Measurements from ENCODE around the gene P2RX6.
"Not testable (repeated sequence)": the region's sequence is repeated elsewhere in the genome, so short reads cannot be mapped to it uniquely, and the experiment has no call there.

Gene P2RX6

DNA sequence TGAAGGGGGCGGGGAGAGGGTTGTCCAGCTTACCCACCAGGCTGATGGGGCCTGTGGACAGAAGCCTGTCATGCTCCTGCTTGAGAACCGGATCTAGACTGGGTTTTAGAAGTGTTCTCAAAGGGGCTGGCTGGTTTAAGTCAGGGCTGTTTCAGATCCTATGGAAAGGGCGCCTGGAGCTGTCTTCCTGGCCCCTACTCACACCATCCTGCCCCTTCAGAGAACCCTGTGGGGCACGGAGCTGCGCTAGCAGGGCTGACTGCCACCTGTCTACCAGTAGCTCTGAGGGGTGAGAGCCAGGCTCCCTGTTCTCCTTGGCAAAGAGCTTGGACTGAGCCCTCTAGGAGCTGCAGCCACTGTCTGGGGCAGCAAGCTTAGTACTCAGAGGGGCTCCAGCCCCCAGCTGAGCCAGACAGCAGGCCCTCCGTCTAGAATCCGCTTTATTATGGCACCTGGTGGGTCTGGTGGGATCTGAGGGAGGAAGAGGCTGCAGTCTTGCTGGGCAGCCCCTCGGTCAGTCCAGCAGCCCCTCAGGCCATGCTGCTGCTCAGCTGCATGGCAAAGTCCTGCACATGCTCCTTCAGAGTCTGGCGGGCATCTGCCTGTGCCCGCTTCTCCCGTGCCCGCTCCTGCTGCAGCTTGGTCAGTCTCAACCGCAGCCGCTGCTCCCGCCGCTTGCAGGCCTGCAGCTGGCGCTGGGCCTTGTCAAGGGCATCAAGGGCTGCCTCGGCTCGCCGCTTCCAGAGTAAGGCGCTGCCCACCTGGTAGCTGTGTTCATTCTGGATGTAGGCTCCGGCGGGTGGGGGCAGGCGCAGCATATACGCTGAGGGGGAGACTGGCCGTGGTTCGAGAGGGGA lies 15.4 kb upstream of the P2RX6 start:
- TF ChIP-seq, protein P1, sequence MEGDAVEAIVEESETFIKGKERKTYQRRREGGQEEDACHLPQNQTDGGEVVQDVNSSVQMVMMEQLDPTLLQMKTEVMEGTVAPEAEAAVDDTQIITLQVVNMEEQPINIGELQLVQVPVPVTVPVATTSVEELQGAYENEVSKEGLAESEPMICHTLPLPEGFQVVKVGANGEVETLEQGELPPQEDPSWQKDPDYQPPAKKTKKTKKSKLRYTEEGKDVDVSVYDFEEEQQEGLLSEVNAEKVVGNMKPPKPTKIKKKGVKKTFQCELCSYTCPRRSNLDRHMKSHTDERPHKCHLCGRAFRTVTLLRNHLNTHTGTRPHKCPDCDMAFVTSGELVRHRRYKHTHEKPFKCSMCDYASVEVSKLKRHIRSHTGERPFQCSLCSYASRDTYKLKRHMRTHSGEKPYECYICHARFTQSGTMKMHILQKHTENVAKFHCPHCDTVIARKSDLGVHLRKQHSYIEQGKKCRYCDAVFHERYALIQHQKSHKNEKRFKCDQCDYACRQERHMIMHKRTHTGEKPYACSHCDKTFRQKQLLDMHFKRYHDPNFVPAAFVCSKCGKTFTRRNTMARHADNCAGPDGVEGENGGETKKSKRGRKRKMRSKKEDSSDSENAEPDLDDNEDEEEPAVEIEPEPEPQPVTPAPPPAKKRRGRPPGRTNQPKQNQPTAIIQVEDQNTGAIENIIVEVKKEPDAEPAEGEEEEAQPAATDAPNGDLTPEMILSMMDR (conservative IDR thresholded peaks at IDR 0.05; ENCODE audit: control insufficient read depth, insufficient read depth, low read depth, low read length): no peak
- no peak overlapping the region for H3K4me3 ChIP-seq (ENCODE audit: control insufficient read depth, low read depth, low read length)
- no peak for DNase-seq (ENCODE audit: low read depth)

DNA sequence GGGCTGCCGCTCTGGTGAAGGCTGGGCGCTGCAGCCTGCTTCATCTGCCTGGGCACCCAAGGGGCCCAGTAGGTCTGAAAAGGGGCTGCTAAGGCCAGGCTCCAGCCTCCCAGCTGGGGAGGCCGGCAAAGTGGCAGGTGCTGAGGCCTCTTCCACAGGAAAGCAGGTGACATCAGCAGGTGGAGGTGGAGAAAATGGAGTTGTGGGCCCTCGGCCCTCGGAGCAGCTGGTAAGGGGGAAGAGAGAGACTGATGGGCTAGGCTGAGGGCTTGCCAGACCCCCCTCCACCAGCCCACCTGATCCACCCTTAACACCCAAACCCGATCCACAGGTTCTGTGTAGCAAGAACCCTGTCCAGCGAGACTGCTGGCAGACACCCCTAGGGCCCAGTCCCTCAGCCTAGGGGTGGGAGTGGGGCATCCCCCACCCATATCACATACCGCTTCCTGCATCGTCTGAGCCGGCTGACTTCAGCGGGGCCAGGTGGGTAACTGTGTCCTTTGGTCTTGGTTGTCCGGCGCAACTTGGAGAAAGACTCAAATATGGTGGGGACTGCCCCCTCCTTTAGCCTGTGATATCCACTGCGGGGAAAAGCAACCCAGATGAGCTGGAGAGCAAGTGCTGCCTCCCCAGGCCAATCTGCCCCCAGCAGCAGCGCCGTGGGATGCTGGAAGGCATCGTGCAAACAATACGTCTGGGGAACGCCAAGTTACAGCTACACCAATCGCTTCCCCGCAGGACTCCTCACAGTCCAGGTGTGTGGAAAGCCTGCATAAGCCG lies 14.6 kb upstream of the P2RX6 start:
- TF ChIP-seq, protein P1 (conservative IDR thresholded peaks at IDR 0.05; ENCODE audit: control insufficient read depth, insufficient read depth, low read depth, low read length): no peak
- H3K4me3 ChIP-seq (ENCODE audit: control insufficient read depth, low read depth, low read length): peak overlapping the region; percentile 85
- DNase-seq (ENCODE audit: low read depth): no peak

DNA sequence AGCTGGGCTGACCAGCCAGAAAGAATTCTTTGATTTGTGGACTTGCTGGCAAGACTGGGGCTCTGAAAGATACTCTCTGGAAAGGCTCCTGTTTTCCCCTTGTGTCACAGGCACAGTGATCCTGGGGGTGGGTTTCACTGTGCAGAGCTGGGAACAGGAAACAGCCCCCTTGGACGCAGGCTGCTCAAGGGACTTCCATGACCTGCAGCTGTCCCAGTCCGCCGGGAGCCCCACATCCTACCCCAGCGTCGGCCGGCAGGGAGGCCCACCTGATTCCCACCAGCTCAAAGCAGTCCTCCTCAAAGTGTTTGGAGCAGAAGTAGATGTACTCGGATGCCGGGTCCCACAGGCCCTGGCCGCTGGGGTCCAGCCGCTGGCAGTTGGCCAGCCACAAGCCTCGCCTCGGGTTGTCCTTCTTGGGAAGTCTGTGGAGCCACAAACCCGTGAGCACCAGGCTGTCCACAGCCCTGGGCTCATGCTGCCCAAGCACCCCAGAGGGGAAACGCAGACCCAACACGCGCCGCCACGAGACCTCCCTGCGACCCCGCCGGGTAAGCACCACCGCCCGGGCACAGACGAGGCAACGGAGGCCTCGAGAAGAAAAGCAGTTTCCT lies 13.9 kb upstream of the P2RX6 start:
- peak overlapping the region; percentile 85 for H3K4me3 ChIP-seq (ENCODE audit: control insufficient read depth, low read depth, low read length)
- TF ChIP-seq, protein P1 (conservative IDR thresholded peaks at IDR 0.05; ENCODE audit: control insufficient read depth, insufficient read depth, low read depth, low read length): no peak
- DNase-seq (ENCODE audit: low read depth): no peak

DNA sequence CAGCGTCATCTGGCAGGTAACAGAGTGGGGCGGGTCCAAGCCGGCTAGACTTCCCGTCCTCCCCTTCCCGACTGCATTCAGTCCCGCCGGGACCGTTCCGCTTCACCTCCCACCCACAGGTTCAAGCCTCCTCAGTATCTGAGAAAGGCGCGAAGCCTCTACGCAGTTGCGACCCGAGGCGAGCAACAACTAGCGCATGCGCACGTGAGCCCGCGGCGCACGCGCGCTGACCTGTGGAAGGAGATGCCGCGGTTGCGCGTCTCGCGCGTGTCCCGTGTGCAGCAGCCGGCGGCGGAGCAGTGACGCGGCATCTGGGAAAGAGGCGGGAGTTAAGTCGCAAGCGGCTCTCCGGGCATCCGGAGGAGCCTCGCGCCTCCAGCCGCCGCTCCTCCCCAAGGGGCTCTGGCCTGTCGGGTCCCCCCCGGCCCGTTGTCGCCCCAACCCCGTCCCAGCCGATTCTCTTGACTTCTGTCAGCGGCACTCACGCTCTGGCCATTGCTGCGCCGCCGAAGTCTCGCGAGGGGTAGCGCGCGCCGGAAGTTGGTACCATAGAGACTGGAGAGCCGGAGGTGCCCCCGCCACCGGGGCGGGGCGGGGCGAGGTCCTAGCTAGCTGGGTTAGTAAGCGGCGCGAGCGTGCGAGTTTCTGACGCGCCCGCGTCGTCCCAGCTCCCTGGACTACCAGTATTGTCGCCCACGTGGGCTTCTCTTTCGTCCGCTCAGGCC lies 13.2 kb upstream of the P2RX6 start, which contains the start of gene THAP7:
TSS of gene THAP7 (minus strand) at position 518 of the 725 bp plus-strand sequence. CDS start at position 311, 207 bp downstream.
- peak within 1 kb of the TSS; percentile 85 for H3K4me3 ChIP-seq (ENCODE audit: control insufficient read depth, low read depth, low read length)
- DNase-seq (ENCODE audit: low read depth): peak; percentile 90
- TF ChIP-seq, protein P1 (conservative IDR thresholded peaks at IDR 0.05; ENCODE audit: control insufficient read depth, insufficient read depth, low read depth, low read length): no peak

DNA sequence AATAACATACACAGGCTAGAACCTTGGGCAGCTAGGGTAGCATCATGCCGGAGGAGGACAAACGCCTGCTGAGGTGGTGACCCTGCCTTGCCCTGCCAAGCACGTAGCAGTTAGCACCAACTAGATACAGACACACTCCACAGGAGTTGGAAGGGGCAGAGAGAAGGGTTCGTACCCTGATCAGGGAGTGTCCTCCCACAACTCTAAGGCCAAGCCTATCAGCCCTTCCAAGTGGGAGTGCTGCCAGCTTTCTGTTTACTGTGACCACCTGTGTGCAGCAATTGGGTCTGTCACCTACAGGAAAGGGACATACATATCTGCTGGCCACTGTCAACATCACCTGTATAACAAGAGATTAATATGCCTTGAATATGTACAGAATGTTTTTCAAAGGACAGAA lies 11.2 kb upstream of the P2RX6 start:
- H3K4me3 ChIP-seq (ENCODE audit: control insufficient read depth, low read depth, low read length): no peak overlapping the region
- no peak for DNase-seq (ENCODE audit: low read depth)
- TF ChIP-seq, protein P1 (conservative IDR thresholded peaks at IDR 0.05; ENCODE audit: control insufficient read depth, insufficient read depth, low read depth, low read length): no peak

DNA sequence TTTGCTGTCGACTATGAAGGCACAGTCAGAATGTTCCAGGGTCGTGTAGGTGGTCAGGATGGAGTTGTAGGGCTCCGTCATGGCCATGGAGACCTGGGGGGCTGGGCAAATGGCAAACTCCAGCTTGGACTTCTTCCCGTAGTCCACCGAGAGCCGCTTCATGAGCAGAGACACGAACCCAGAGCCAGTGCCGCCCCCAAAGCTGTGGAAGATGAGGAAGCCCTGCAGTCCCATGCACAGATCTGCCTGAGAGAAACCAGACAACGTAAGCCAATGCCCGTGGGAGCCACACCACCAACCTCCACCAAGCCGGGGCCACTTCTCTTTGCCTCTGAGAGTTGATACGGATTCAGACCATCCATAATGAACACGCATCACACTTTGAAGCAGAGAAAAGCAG lies 5.8 kb upstream of the P2RX6 start:
- H3K4me3 ChIP-seq (ENCODE audit: control insufficient read depth, low read depth, low read length): not testable (repeated sequence)

More for the DNA sequence above, 5.8 kb upstream of the P2RX6 start:
- DNase-seq (ENCODE audit: low read depth): not testable (repeated sequence)
